ENCODE data around the gene OR13F1. TPM values are rescaled to one million over a fixed set of nuclear protein-coding genes. Genes with fewer than 3 reads are reported as not detected.

The OR13F1 gene
- total RNA-seq (2021), result not detected in 2 replicates
- long read RNA-seq, result 0 reads

GRCh38 chr9:104503963-104504362 lies at the start of gene OR13F1:
Gene OR13F1, plus strand, starts transcription at chr9:104504263. Its CDS starts 0 bp downstream, at chr9:104504263.
- no peaks in the 10 kb centered on the region; a peak in 1 of 5 replicates for H3K9me3 Mint-ChIP-seq
- Histone ChIP-seq H2AK5ac (ENCODE audit: insufficient read length, low read length) (no peak within 1 kb of the TSS), H3K18ac (ENCODE audit: insufficient read length, low read depth, low read length) (no peak within 1 kb of the TSS), H3K9ac (ENCODE audit: extremely low read depth, insufficient read length, low read length) (no peak within 1 kb of the TSS), H4K20me1 (ENCODE audit: control insufficient read depth, insufficient read depth, insufficient read length) (no peaks in the 10 kb centered on the region), H4K8ac (replicated peaks; ENCODE audit: insufficient read length, low read depth, low read length) (no peak within 1 kb of the TSS), H2BK120ac (ENCODE audit: low read depth, low read length, poor library complexity, severe bottlenecking) (no peak within 1 kb of the TSS), H4K91ac (ENCODE audit: insufficient read length, low read depth, low read length) (no peak within 1 kb of the TSS), H3K27ac (ENCODE audit: insufficient read length, low read depth, low read length) (no peak within 1 kb of the TSS), H3K4ac (ENCODE audit: low read depth, low read length) (no peak within 1 kb of the TSS), H2AFZ (ENCODE audit: low read length) (no peak within 1 kb of the TSS), H4K5ac (ENCODE audit: insufficient read length, low read depth, low read length) (no peak within 1 kb of the TSS), H3K79me2 (ENCODE audit: insufficient read depth, low read length) (no peaks in the 10 kb centered on the region), H3K79me1 (ENCODE audit: insufficient read depth, low read depth, low read length, poor library complexity, severe bottlenecking) (no peaks in the 10 kb centered on the region), H2BK5ac (ENCODE audit: insufficient read length, low read length) (no peak within 1 kb of the TSS), H2BK20ac (ENCODE audit: low read depth, low read length, poor library complexity, severe bottlenecking) (no peak within 1 kb of the TSS), H3K4me2 (ENCODE audit: insufficient read depth, insufficient read length, low read length) (no peak within 1 kb of the TSS), H2BK12ac (ENCODE audit: insufficient read length, low read depth, low read length) (no peak within 1 kb of the TSS), H2BK15ac (ENCODE audit: low read depth, low read length) (no peak within 1 kb of the TSS), H3K23me2 (ENCODE audit: insufficient read length, low read depth, low read length, poor library complexity, severe bottlenecking) (no peaks in the 10 kb centered on the region), H3K23ac (ENCODE audit: insufficient read length, low read depth, low read length) (no peak within 1 kb of the TSS), H3K14ac (ENCODE audit: insufficient read depth, low read length) (no peak within 1 kb of the TSS; the same call in 1 of the 2 replicates), H3K9me3 (ENCODE audit: control insufficient read depth, low read depth, low read length) (no peaks in the 10 kb centered on the region), H3K56ac (ENCODE audit: insufficient read length, low read depth, low read length) (no peak within 1 kb of the TSS), H3K27me3 (ENCODE audit: insufficient read depth, low read length) (no peaks in the 10 kb centered on the region), H3T11ph (ENCODE audit: low read length) (no peak within 1 kb of the TSS), H3K4me1 (ENCODE audit: insufficient read depth, low read length) (no peaks in the 10 kb centered on the region)
- H3K27me3 Mint-ChIP-seq (ENCODE audit: low read depth), result no peaks in the 10 kb centered on the region; the same call in 1 of the 2 replicates
- no peak for DNase-seq
- no peak for TF ChIP-seq CTCF (conservative IDR thresholded peaks at IDR 0.05)
- H3K4me1 Mint-ChIP-seq, result no peaks in the 10 kb centered on the region
- no peak within 1 kb of the TSS for H3K27ac Mint-ChIP-seq
- H3K4me3 Mint-ChIP-seq, result no peak within 1 kb of the TSS
- H3K36me3 Mint-ChIP-seq (ENCODE audit: insufficient read depth in 1 of 3, low read depth in 3 of 3), result no peaks in the 10 kb centered on the region
- no CpG with 5 or more reads among the region's 5 CpGs for WGBS (ENCODE audit: extremely low coverage, insufficient read length, low lambda C conversion rate)
